ENCODE data around the gene ETV6.
A peak's percentile ranks its signal among the peaks of the same experiment; 100 is the strongest.

The ETV6 gene

DNA sequence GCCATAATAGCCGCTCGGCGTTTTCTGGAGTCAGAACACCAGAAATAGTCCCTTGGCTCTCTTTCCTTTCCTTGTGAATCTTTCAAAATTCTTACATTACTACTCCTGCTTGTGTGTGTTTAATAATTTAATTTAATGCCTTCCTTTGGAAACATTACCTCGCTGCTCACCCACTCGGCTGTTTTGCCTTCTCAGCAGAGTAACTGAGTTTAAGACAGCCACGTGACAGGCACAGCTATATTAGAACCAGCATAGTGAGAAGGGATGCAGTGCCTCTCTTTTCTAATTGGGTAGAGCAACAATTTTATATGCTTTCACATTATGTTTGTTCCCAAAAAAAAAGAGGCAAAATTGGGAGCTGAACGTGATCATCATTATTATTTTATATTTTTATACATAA lies 107.6 kb downstream of the ETV6 start:
- Mint-ChIP-seq H3K4me1 (peaks cover 13% of the 10 kb centered on the region), H3K27me3 (no peaks in the 10 kb centered on the region), H3K36me3 (peaks cover 49% of the 10 kb centered on the region), H3K9me3 (no peaks in the 10 kb centered on the region), H3K27ac (no peak overlapping the region), H3K4me3 (no peak overlapping the region)
- DNase-seq = no peak
- CTCF ChIA-PET = no interaction called here

- H3K4me3 Mint-ChIP-seq = no peak overlapping the region
- CTCF ChIA-PET = no interaction called here
- H3K4me1 Mint-ChIP-seq = peaks cover 16% of the 10 kb centered on the region
- DNase-seq = no peak
- no peak overlapping the region for H3K27ac Mint-ChIP-seq
- no peaks in the 10 kb centered on the region for H3K27me3 Mint-ChIP-seq
- H3K9me3 Mint-ChIP-seq = no peaks in the 10 kb centered on the region
- peaks cover 49% of the 10 kb centered on the region for H3K36me3 Mint-ChIP-seq
Observed at GRCh38 chr12:11757531-11757930, 108.1 kb downstream of the ETV6 start.

DNA sequence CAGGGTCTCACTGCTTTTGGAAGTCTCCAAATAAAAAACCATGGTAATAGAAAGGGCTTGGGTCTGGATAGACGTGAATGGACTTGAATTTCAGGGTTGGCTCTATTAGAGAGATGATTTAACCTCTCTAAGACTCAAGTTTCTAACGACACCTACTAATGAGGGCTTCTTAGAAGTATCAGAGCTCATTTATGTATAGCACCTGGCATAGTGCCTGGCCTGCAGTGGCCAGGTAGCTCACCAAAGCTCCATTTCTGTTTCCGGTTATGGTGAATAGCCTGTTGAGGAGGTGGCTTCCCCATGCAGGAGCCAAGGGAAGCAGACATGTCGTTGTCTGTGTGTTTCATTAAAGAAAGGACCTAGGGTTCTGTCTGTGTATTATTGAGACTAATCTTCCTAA lies 108.6 kb downstream of the ETV6 start:
- Mint-ChIP-seq H3K36me3 (peaks cover 47% of the 10 kb centered on the region), H3K27me3 (no peaks in the 10 kb centered on the region), H3K4me1 (peaks cover 19% of the 10 kb centered on the region), H3K4me3 (no peak overlapping the region), H3K9me3 (no peaks in the 10 kb centered on the region), H3K27ac (no peak overlapping the region)
- no peak for DNase-seq
- CTCF ChIA-PET = no interaction called here

DNA sequence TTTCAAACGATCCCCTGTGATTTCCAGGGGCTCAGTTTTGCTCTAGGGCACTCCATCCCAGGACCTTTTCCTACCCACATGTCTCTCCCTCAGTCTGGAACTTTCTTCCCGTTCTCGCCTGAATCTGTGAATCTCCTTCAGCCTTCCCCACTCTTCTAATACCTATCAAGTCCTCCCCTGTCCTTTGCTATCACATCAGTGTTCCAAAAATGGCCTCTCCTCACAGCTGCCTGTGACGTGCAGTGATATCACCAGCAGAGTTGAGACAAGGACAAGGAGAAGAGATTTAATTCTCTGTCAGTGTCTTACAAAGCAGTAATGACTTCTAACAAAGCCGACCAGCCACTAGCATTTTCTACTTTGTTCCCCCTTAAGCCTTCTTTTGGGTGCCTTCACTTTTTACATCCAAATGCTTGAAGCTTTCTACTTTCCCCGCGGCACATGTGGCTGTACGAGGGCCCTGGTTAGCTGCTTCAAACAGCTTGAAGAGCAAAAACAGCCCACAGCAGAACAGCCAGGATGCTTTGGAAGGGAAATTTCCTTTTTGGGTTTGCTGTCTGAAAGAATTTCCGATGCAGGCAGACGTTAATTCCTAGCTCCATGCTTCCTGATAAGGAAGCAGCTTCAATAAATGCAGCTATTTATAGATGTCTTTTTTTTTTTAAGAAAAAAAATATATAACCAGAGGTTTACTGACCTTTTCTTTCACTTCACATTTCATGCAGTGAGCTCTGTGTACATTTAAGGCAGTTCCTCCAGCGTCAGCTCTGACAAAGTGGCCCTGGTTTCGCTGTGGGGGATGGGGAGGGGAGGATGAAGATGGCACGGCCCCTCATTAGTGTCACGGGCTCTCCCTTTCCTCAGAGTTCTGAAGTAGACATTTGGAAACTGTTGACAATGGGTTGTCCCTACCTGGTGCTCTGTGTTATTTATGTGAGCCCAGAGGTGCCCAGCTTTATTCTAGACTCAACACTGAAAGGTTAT lies 109.3 kb downstream of the ETV6 start:
- Mint-ChIP-seq H3K36me3 (peaks cover 41% of the 10 kb centered on the region), H3K4me1 (peaks cover 23% of the 10 kb centered on the region), H3K9me3 (no peaks in the 10 kb centered on the region), H3K4me3 (no peak overlapping the region), H3K27me3 (no peaks in the 10 kb centered on the region), H3K27ac (no peak overlapping the region)
- CTCF ChIA-PET = interaction anchor here (1.0 kb wide), 1 partner anchor 274 kb away, joined by 3 read pairs; no protein-coding TSS in a partner anchor
- no peak for DNase-seq

- Mint-ChIP-seq H3K4me1 (peaks cover 26% of the 10 kb centered on the region), H3K27ac (no peak overlapping the region), H3K36me3 (peaks cover 44% of the 10 kb centered on the region), H3K4me3 (no peak overlapping the region), H3K27me3 (no peaks in the 10 kb centered on the region), H3K9me3 (no peaks in the 10 kb centered on the region)
- CTCF ChIA-PET = interaction anchor here (1.0 kb wide), 1 partner anchor 274 kb away, joined by 3 read pairs; no protein-coding TSS in a partner anchor
- no peak for DNase-seq
Observed at GRCh38 chr12:11759494-11759878, 110.0 kb downstream of the ETV6 start.

DNA sequence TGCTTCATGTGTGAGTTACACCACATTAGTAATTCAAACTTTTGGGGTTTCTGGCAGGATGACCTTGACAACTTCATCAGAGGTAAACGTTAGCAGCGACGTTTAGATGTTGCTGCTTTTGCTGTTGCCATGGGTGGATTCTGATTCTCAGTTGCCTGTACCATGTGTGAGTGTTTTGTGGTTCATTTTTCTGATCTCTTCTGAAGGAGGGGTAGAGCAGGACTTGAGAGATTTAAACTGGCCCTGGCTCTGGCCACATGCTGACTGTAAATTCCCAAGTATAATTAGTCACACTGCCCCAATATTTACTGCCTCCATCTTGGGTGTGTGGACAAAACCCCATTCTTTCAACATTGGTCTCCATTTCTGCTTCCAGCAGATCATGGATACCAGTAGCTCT lies 110.4 kb downstream of the ETV6 start:
- Mint-ChIP-seq H3K4me3 (no peak overlapping the region), H3K27me3 (no peaks in the 10 kb centered on the region), H3K4me1 (peaks cover 30% of the 10 kb centered on the region), H3K36me3 (peaks cover 42% of the 10 kb centered on the region), H3K27ac (no peak overlapping the region), H3K9me3 (no peaks in the 10 kb centered on the region)
- DNase-seq = no peak
- CTCF ChIA-PET = no interaction called here

GRCh38 chr12:11761869-11762567 lies 112.5 kb downstream of the ETV6 start:
- DNase-seq = no peak
- CTCF ChIA-PET = no interaction called here
- peaks cover 46% of the 10 kb centered on the region for H3K36me3 Mint-ChIP-seq
- H3K27me3 Mint-ChIP-seq = no peaks in the 10 kb centered on the region
- peaks cover 51% of the 10 kb centered on the region for H3K4me1 Mint-ChIP-seq
- H3K27ac Mint-ChIP-seq = no peak overlapping the region
- no peak overlapping the region for H3K4me3 Mint-ChIP-seq
- no peaks in the 10 kb centered on the region for H3K9me3 Mint-ChIP-seq

DNA sequence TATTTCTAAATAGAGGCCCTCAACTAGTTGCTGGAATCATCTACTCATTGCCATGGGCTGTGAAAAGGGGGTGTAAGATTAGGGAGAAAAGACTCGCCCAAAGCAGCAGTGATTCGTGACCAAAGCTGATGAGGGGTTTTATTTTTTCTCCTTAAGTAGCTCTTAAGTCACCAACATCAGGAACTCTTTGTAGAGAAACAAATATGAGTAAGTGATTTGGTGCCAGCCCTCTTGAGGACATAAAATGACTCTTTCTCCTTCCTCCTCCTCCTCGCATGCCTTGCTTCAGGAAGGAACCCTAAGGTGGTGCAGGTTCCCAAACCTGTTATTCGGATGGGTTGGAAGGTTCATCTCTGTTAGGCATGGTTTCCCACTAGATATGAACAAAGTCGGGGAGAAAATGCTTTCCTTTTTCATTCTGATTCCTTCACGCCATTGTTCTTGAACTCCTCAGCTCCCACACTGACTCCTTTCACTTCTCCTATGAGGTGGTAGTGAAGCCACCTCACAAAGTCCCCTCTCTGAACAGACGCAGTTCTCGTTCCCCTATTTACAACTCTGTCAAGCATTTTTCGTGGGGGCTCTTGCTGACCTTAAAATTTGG lies 113.4 kb downstream of the ETV6 start:
- Mint-ChIP-seq H3K4me3 (no peak overlapping the region), H3K27me3 (no peaks in the 10 kb centered on the region), H3K4me1 (peaks cover 59% of the 10 kb centered on the region), H3K36me3 (peaks cover 51% of the 10 kb centered on the region), H3K9me3 (no peaks in the 10 kb centered on the region), H3K27ac (no peak overlapping the region)
- CTCF ChIA-PET = interaction anchor here (1.7 kb wide), 1 partner anchor 218 kb away, joined by 3 read pairs; no protein-coding TSS in a partner anchor
- DNase-seq = no peak

GRCh38 chr12:11763760-11764520 lies 114.5 kb downstream of the ETV6 start:
- no peaks in the 10 kb centered on the region for H3K27me3 Mint-ChIP-seq
- peaks cover 60% of the 10 kb centered on the region for H3K4me1 Mint-ChIP-seq
- H3K4me3 Mint-ChIP-seq = no peak overlapping the region
- DNase-seq = no peak
- peaks cover 50% of the 10 kb centered on the region for H3K36me3 Mint-ChIP-seq
- no peaks in the 10 kb centered on the region for H3K9me3 Mint-ChIP-seq
- H3K27ac Mint-ChIP-seq = no peak overlapping the region
- CTCF ChIA-PET = interaction anchor here (1.2 to 1.7 kb wide), 2 partner anchors 17 to 217 kb away, joined by 3 read pairs; no protein-coding TSS in a partner anchor

DNA sequence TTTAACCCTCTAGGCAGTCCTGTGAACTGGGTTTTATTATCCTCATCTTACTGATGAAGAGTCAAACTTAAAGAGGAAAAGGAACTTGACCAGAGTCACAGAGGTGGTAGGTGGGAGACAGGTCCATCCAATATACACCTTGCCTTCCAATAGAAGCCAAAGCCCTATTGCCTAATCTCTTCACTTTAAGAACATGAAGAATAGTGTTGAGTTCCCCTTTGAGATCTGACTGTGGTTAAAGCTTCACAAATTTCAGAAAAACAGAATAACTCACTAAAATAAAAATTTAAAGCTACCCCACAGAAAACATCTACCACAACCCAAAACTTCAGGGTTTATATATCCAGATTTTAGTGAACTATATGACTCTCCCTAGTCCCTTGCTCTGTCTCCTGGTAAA lies 115.4 kb downstream of the ETV6 start:
- peaks cover 69% of the 10 kb centered on the region for H3K4me1 Mint-ChIP-seq
- H3K27me3 Mint-ChIP-seq = no peaks in the 10 kb centered on the region
- H3K36me3 Mint-ChIP-seq = peaks cover 57% of the 10 kb centered on the region
- no peak overlapping the region for H3K27ac Mint-ChIP-seq
- H3K4me3 Mint-ChIP-seq = no peak overlapping the region
- CTCF ChIA-PET = interaction anchor here (0.6 to 1.2 kb wide), 2 partner anchors 16 to 45 kb away, joined by 3 read pairs; no protein-coding TSS in a partner anchor
- no peak for DNase-seq
- H3K9me3 Mint-ChIP-seq = no peaks in the 10 kb centered on the region

- Mint-ChIP-seq H3K27ac (peak overlapping the region; percentile 70), H3K9me3 (no peaks in the 10 kb centered on the region), H3K27me3 (no peaks in the 10 kb centered on the region), H3K36me3 (peaks cover 57% of the 10 kb centered on the region), H3K4me1 (peaks cover 75% of the 10 kb centered on the region), H3K4me3 (peak overlapping the region; percentile 40)
- no peak for DNase-seq
- CTCF ChIA-PET = interaction anchor here (0.6 to 1.2 kb wide), 3 partner anchors 43 to 268 kb away, joined by 3 read pairs; no protein-coding TSS in a partner anchor
Observed at GRCh38 chr12:11765421-11765816, 115.9 kb downstream of the ETV6 start.

- peaks cover 58% of the 10 kb centered on the region for H3K36me3 Mint-ChIP-seq
- DNase-seq = peak; percentile 51
- peaks cover 80% of the 10 kb centered on the region for H3K4me1 Mint-ChIP-seq
- H3K27ac Mint-ChIP-seq = peak overlapping the region; percentile 70
- CTCF ChIA-PET = interaction anchor here (1.0 to 1.2 kb wide), 4 partner anchors 43 to 267 kb away, joined by 3 to 4 read pairs (median 3); no protein-coding TSS in a partner anchor
- H3K4me3 Mint-ChIP-seq = peak overlapping the region; percentile 40
- H3K27me3 Mint-ChIP-seq = no peaks in the 10 kb centered on the region
- no peaks in the 10 kb centered on the region for H3K9me3 Mint-ChIP-seq
Observed at GRCh38 chr12:11765817-11766794, 116.6 kb downstream of the ETV6 start.
